HAP-1 (cell line): ENCODE results near the gene LBHD2.
A peak's percentile ranks its signal among the peaks of the same experiment; 100 is the strongest.

ENCODE experiments used
- DNase-seq, 2 experiments: peaks; one replicate each; pipeline ENCODE4 v3.0.0-alpha.2; 2016 to 2020; ENCODE audit warnings: low spot score in 2 of 2
- H3K27me3 ChIP-seq: fragments of 250-450 bp; sonication (Bioruptor Pico); 2 replicates; pipeline ENCODE4 v1.5.1; 2020; ENCODE audit warnings: low read depth, mild to moderate bottlenecking, moderate library complexity
- H3K36me3 ChIP-seq: fragments of 250-450 bp; sonication (Bioruptor Pico); replicated peaks from 2 replicates; pipeline ENCODE4 v1.5.1; 2020; ENCODE audit warnings: mild to moderate bottlenecking
- H3K4me1 ChIP-seq: fragments of 250-450 bp; sonication (Bioruptor Pico); 2 replicates; pipeline ENCODE4 v1.5.1; 2020; ENCODE audit warnings: mild to moderate bottlenecking
- H3K4me3 ChIP-seq: fragments of 250-450 bp; sonication (Bioruptor Pico); 2 replicates; pipeline ENCODE4 v1.5.1; 2020; ENCODE audit warnings: mild to moderate bottlenecking, moderate library complexity
- H3K9me3 ChIP-seq: fragments of 250-450 bp; sonication (Bioruptor Pico); 2 replicates; pipeline ENCODE4 v1.5.1; 2020; ENCODE audit warnings: mild to moderate bottlenecking, moderate library complexity
- in situ Hi-C: fragments of 300-500 bp; cut with MboI; formaldehyde crosslinking; loops from 3 replicates; pipeline ENCODE4 v1.14.3; 2020; ENCODE audit warnings: low sequenced_read_pairs, inconsistent platforms, mixed read lengths

The LBHD2 gene

DNA sequence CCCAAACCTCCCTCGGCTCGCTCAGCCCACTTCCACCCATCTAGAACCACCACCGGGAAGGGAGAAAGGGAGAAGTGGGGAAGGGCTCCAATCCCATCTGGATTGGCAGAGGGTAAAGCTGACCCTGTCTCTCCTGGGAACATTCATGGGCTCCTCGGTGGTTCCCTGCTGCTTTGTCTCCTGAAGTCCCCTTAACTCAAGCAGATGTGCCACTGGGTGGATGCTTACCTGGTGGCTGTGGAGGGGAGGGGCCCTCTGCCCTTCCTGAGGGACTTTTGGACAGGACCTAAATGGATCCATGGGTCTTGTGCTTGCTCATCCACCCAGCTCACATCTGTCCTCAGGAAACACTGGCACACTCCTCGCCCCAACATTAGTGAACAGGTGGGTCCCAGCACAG is 24.5 kb upstream of the LBHD2 start:
- Histone ChIP-seq H3K9me3 (no peaks in the 10 kb centered on the region), H3K4me3 (no peak overlapping the region), H3K36me3 (no peaks in the 10 kb centered on the region), H3K4me1 (peaks cover 18% of the 10 kb centered on the region), H3K27me3 (no peaks in the 10 kb centered on the region)
- no peak for DNase-seq
- in situ Hi-C loops = no loop called here

DNA sequence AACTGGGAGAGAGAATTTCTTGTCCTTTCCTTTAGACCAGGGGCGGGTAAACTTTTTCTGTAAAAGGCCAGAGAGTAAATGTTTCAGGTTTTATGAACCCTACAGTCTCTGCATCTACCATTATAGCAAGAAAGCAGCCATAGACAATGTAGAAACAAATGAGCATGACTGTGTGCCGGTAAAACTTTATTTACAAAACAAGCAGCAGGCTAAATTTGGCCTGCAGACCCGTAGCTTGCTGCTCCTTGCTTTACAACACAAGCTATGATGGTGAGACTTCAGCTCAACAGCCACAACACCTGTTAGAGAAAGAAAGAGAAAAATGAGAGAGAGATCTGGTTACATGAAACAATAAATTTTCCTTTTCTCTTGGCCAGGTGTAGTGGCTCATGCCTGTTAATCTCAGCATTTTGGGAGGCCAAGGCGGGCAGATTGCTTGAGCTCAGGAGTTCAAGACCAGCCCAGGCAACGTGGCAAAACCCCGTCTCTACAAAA is 22.5 kb upstream of the LBHD2 start:
- in situ Hi-C loops = no loop called here
- DNase-seq = no peak
- Histone ChIP-seq H3K27me3 (no peaks in the 10 kb centered on the region), H3K36me3 (no peaks in the 10 kb centered on the region), H3K9me3 (no peaks in the 10 kb centered on the region), H3K4me1 (peaks cover 10% of the 10 kb centered on the region), H3K4me3 (no peak overlapping the region)

DNA sequence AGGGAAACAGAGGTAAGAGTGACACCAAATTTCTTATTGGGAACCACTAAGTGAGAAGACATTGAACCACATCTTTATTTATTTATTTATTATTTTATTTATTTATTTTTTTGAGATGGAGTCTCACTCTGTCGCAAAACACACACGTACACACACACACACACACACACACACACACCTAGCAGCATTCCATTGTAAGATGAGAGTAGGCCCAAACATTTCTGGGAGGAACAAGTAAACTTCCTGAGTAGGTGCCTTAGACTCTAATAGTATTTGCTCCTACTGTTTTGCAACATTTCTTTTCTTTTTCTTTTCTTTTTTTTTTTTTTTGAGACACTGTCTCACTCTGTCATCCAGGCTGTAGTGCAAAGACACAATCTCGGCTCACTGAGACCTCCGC is 19.6 kb upstream of the LBHD2 start:
- Histone ChIP-seq H3K9me3 (no peaks in the 10 kb centered on the region), H3K36me3 (no peaks in the 10 kb centered on the region), H3K27me3 (no peaks in the 10 kb centered on the region), H3K4me1 (no peaks in the 10 kb centered on the region; the same call in 1 of the 2 replicates), H3K4me3 (no peak overlapping the region)
- no peak for DNase-seq
- in situ Hi-C loops = no loop called here

DNA sequence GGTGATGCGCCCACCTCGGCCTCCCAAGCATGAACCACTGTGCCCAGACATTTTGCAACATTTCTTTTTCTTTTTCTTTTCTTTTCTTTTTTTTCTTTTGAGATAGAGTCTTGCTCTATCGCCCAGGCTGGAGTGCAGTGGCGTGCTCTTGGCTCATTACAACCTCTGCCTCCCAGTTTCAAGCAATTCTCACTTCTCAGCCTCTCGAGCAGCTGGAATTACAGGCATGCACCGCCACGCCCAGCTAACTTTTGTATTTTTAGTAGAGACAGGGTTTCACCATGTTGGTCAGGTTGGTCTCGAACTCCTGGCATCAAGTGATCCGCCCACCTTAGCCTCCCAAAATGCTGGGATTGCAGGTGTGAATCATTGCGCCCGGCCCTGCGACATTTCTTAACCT is 19.0 kb upstream of the LBHD2 start:
- in situ Hi-C loops = no loop called here
- no peaks in the 10 kb centered on the region; the same call in 1 of the 2 replicates for H3K4me1 ChIP-seq
- H3K27me3 ChIP-seq = no peaks in the 10 kb centered on the region
- DNase-seq = no peak
- no peak overlapping the region for H3K4me3 ChIP-seq
- H3K36me3 ChIP-seq = no peaks in the 10 kb centered on the region
- H3K9me3 ChIP-seq = no peaks in the 10 kb centered on the region

DNA sequence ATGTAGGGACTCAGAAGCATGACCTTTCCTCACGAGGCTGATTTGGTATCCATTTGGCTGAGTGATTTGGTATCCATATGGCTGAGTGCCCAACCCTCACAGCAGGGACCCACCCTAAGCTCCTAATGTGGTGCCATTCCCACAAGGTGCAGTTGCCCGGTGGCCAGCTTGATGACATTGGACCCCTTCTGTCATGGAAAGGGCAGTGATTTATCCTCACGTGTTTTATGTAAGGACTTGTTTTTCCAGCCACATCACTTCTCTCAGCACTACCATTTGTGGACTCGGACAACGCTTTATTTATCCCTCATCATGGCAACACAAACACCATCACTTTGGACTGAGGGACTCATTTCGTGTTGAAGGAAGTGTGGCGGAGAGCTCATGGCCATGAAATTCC is 18.1 kb upstream of the LBHD2 start:
- Histone ChIP-seq H3K36me3 (no peaks in the 10 kb centered on the region), H3K4me1 (no peaks in the 10 kb centered on the region; the same call in 1 of the 2 replicates), H3K27me3 (no peaks in the 10 kb centered on the region), H3K9me3 (no peaks in the 10 kb centered on the region), H3K4me3 (no peak overlapping the region)
- in situ Hi-C loops = no loop called here
- DNase-seq = no peak

DNA sequence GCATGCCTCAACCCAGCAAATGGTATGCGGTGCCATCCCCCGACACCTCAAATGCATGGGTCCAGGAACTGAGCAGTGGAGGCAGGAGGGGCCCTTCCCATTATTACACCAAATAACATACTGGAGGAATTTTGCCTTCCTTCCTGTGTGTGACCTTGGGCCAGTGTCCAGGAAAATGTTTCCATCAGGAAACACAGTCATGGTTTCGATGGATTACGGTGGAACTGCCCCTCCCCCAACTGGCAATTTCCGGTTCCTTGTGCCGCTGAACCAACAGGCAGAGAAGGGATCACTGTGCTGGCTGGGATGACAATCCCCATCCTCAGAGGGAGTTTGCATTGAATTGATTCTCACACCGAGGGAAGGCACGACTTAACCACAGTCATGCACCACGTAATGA is 17.6 kb upstream of the LBHD2 start:
- Histone ChIP-seq H3K36me3 (no peaks in the 10 kb centered on the region), H3K27me3 (no peaks in the 10 kb centered on the region), H3K4me3 (no peak overlapping the region), H3K9me3 (no peaks in the 10 kb centered on the region), H3K4me1 (no peaks in the 10 kb centered on the region; the same call in 1 of the 2 replicates)
- in situ Hi-C loops = no loop called here
- no peak for DNase-seq

DNA sequence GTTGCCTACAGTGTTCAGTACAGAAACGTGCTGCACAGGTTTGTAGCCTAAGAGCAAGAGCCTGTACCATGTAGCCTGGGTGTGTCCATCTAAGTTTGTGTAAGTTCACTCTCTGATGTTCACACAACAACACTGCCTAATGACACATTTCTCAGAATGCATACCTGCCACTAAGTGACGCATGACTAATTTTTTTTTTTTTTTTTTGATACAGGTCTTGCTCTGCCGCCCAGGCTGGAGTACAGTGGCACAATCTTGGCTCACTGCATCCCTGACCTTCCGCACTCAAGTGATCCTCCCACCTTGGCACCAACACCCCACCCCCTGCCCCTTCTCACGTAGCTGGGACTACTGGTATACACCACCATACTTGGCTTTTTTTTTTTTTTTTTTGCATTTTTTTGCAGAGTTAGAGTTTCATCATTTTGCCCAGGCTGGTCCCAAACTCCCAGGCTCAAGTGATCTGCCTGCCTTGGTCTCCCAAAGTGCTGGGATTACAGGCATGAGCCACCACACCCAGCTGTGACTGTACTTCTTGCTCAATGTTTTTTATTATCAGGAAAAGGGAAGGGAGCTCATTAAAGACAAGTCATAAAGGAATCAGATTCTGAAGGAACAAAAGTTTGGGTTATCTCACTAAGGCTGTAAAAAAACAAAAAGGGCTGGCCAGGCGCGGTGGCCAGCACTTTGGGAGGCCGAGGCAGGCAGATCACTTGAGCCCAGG is 16.6 kb upstream of the LBHD2 start:
- Histone ChIP-seq H3K36me3 (no peaks in the 10 kb centered on the region), H3K9me3 (no peaks in the 10 kb centered on the region), H3K27me3 (no peaks in the 10 kb centered on the region), H3K4me3 (no peak overlapping the region), H3K4me1 (no peaks in the 10 kb centered on the region; the same call in 1 of the 2 replicates)
- peak in 1 of 2 experiments; percentile 32 for DNase-seq
- in situ Hi-C loops = no loop called here

DNA sequence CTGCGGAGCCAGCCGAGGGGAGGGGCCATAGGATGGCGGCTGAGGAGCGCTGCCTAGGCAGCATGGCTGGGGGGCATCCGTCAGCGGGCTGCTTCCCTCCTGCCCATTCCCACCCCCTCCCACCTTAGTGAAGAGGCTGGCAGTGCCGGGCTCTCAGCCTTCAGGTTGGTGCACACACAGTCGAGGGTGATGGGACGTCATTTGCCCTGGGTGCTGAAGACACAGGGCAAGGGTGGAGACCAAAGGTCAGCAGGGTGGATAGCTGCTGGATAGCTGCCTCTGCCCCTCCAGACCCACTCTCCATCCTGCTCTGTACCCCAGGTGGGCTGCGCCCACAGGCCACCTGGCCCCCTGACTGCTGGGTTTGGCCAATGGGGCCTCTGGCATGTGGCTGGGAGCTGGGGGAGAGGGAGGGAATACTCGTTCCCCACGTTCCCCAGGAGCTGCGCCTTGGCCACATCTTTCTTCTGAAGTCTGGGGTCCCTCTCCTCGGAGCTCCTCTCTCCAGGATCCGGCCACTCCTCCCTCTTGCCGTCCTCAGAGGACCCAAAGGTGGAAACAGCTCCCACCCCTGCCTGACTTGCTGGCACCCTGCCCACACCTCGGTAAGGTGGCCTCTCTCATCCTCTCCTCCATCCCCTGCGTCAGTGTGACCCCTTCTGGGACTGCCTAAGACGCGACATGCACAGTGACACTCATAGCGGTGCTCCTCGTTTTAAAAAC is 15.5 kb upstream of the LBHD2 start:
- no peaks in the 10 kb centered on the region for H3K36me3 ChIP-seq
- no peak overlapping the region for H3K4me3 ChIP-seq
- in situ Hi-C loops = no loop called here
- no peaks in the 10 kb centered on the region for H3K27me3 ChIP-seq
- H3K9me3 ChIP-seq = no peaks in the 10 kb centered on the region
- no peaks in the 10 kb centered on the region for H3K4me1 ChIP-seq
- DNase-seq = no peak

DNA sequence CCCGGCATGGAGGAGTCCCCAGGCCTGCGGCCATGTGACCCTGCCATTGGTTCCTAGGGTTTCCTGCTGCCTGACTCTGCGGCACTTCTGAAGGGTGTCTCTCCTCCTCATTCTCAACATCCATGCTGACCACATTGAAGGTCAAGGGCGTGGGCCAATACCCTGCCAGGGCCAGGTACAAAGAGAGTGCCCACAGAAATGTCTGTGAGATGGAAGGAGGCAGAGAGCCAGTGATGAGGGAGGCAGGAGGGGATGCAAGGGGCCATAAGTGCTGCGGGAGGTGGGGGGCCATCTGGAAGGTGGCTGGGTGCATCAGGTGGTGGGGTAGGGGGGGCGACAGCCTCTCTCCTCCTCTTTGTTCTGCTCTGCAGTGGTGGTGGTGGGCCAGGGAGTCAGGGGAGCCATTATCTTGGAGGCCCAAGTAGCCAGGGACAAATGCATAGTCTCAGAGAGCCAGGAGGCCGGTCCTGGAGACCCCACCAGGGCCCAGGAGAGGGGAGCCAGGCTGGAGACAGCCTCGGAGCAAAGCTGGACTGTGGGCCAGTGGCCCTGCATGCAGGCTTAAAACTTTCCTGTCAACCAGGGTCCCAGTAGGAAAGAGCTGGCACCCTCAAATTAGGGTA is 13.6 kb upstream of the LBHD2 start:
- H3K9me3 ChIP-seq = no peaks in the 10 kb centered on the region
- in situ Hi-C loops = no loop called here
- H3K27me3 ChIP-seq = no peaks in the 10 kb centered on the region
- H3K4me3 ChIP-seq = no peak overlapping the region
- no peaks in the 10 kb centered on the region for H3K36me3 ChIP-seq
- DNase-seq = no peak
- H3K4me1 ChIP-seq = peaks cover 5% of the 10 kb centered on the region

DNA sequence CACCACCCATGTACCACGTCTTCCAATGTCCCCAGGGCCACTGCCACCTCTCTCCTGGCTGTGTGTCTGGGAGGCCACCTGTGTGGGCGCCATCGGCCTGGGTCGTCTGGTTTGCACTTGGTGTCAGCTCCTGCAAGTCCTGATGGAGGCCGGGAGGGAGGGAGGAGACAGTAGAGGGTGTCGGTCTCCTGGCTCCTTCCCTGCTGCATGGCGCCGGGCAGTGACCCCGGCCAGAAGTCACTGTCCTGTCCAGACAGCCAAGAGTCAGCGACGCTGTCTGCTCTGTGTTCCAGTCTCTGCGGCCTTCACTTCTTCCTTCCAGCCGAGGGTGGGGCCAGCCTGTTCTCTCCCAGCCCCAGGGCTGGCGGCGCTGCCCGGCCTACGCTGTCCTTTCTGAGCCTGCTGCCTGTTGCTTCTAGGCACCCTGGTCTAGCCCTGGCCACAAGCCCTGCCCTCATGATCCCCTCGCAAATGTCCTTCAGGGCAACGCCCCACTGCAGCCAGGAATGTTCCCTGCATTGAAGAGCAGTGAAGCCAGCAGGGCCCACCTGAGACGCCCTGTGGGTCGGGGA is 13.0 kb upstream of the LBHD2 start:
- Histone ChIP-seq H3K27me3 (no peaks in the 10 kb centered on the region), H3K4me3 (no peak overlapping the region), H3K4me1 (peaks cover 5% of the 10 kb centered on the region), H3K36me3 (no peaks in the 10 kb centered on the region), H3K9me3 (no peaks in the 10 kb centered on the region)
- in situ Hi-C loops = no loop called here
- no peak for DNase-seq

DNA sequence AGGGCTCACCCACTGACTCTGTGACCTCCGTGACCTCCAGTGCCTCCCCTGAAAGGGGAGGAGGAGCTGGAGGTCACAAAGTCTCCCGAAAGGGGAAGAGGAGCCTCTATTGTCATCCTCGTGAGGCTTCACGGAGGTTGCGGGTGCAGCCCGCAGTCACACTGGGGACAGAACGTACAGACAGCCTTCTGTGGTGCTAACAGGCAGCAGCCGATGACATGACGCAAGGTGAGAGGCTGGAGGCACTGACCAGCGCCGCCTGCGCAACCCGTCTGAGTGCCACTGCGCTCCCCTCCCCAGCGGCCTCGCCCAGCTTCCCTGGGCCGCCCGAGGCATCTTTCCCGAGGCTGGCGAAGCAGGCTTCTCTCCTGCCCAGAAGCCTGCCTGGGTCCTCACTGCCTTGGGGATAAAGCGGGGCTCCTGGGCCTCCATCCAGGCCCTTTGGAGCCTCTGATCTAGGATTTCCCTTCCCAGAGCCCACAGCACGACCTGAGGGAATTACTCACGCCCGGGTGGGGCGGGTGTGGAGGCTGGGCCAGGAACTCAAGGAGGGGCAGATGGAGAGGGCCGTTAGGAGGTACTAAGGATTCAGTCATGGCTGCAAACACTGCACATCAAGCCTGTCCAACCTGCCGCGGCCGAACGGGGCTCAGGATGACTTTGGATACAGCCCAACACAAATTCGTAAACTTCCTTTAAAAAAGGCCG is 12.3 kb upstream of the LBHD2 start:
- in situ Hi-C loops = no loop called here
- Histone ChIP-seq H3K4me1 (peaks cover 5% of the 10 kb centered on the region), H3K9me3 (no peaks in the 10 kb centered on the region), H3K27me3 (no peaks in the 10 kb centered on the region), H3K36me3 (no peaks in the 10 kb centered on the region), H3K4me3 (no peak overlapping the region)
- DNase-seq = no peak

DNA sequence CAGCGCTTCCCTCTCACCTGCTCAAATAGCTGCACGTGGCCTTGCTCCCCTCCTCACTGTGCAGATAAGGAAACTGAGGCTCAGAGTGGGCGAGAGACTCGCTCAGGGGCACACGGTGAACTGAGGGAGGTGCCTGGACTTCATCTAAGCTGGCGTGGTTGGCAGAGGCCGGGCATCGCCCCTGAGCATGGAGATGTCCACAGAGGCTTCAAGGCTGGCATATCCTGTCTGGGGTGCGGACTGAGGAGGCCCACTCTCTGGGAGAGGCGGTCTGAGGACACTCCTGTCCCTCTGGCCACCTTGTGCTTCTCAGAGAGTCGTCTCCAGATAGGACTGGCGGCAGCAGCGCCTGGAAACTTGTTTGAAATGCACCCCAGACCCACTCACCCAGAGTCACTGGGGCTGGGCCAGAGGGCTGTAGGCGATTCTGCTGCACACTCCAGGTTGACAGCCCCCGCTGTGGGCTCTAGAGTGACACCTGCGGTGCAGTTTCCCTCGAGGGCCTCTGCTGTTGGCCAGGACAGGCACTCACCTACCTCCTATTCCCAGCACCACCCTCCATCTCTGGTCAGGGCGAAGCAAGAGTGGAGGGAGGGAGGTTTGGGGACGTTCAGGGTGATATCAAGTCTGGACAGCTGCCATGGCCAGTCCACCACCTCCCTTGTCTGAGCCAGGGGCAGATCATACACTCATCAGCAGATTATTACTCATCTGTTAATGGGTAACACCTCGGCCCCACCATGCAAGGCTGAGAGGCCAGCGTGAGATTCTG is 11.2 kb upstream of the LBHD2 start:
- DNase-seq = no peak

DNA sequence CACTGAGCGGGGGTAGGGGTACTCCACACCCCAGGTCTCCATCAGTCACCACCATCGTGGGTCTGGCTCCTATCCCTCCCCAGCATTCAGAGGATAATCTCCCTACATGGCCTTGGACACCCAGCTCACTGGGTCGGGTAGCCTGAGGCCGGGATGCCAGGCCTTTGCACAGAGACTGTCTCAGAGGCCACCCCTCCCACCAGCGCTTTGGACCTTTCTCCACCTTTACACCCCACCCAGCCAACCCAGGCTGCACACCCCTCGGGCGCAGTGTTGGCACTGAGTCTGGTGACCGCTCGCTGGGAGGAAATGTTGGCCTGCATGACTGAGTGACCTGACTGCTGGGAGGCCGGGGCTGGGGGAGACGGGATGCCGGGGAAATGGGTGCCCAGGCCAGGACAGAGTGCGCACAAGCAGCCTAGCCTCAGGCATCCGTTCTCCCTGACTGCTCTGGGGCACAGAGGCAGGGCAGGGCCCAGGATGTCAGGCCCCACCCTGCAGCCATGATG is 10.6 kb upstream of the LBHD2 start:
- Histone ChIP-seq H3K4me1 (peaks cover 5% of the 10 kb centered on the region), H3K4me3 (no peak overlapping the region), H3K36me3 (no peaks in the 10 kb centered on the region), H3K9me3 (no peaks in the 10 kb centered on the region), H3K27me3 (no peaks in the 10 kb centered on the region)
- DNase-seq = no peak
- in situ Hi-C loops = no loop called here

More for the DNA sequence above, 11.2 kb upstream of the LBHD2 start:
- Histone ChIP-seq H3K4me1 (peaks cover 5% of the 10 kb centered on the region), H3K9me3 (no peaks in the 10 kb centered on the region), H3K27me3 (no peaks in the 10 kb centered on the region), H3K36me3 (no peaks in the 10 kb centered on the region), H3K4me3 (no peak overlapping the region)
- in situ Hi-C loops = no loop called here
